ENCODE data around the gene PTPN23.
A peak's percentile ranks its signal among the peaks of the same experiment; 100 is the strongest.

PTPN23 gene

DNA sequence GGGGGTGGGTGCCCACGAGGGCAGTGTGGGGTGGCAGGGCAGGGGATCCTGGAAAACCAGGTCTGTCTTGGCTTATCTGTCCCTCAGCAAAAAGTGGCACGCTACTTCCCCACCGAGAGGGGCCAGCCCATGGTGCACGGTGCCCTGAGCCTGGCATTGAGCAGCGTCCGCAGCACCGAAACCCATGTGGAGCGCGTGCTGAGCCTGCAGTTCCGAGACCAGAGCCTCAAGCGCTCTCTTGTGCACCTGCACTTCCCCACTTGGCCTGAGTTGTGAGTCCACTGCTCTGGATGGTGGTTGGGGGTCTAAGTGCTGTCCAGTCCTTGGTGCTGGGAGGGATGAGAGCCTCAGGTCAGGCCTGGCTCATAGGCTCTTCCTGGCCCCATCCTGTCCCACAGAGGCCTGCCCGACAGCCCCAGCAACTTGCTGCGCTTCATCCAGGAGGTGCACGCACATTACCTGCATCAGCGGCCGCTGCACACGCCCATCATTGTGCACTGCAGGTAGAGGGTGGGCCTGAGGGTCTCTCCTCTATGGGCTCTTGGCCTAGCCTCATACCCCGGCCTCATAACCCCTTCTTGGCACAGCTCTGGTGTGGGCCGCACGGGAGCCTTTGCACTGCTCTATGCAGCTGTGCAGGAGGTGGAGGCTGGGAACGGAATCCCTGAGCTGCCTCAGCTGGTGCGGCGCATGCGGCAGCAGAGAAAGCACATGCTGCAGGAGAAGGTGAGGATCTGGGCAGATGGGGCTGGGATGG lies 31.1 kb downstream of the PTPN23 start:
- TF ChIP-seq, protein P1, sequence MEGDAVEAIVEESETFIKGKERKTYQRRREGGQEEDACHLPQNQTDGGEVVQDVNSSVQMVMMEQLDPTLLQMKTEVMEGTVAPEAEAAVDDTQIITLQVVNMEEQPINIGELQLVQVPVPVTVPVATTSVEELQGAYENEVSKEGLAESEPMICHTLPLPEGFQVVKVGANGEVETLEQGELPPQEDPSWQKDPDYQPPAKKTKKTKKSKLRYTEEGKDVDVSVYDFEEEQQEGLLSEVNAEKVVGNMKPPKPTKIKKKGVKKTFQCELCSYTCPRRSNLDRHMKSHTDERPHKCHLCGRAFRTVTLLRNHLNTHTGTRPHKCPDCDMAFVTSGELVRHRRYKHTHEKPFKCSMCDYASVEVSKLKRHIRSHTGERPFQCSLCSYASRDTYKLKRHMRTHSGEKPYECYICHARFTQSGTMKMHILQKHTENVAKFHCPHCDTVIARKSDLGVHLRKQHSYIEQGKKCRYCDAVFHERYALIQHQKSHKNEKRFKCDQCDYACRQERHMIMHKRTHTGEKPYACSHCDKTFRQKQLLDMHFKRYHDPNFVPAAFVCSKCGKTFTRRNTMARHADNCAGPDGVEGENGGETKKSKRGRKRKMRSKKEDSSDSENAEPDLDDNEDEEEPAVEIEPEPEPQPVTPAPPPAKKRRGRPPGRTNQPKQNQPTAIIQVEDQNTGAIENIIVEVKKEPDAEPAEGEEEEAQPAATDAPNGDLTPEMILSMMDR (conservative IDR thresholded peaks at IDR 0.05), result no peak
- no peak overlapping the region for H3K27ac ChIP-seq

DNA sequence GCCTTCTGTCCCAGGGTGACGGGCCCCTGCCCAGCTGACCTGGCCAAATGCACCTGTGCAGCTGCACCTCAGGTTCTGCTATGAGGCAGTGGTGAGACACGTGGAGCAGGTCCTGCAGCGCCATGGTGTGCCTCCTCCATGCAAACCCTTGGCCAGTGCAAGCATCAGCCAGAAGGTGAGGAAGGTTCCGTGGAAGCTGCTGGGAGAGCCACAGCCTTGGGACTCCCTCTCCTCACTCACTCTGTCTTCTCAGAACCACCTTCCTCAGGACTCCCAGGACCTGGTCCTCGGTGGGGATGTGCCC lies 31.6 kb downstream of the PTPN23 start:
- no peak overlapping the region for H3K27ac ChIP-seq
- TF ChIP-seq, protein P1 (conservative IDR thresholded peaks at IDR 0.05), result no peak

DNA sequence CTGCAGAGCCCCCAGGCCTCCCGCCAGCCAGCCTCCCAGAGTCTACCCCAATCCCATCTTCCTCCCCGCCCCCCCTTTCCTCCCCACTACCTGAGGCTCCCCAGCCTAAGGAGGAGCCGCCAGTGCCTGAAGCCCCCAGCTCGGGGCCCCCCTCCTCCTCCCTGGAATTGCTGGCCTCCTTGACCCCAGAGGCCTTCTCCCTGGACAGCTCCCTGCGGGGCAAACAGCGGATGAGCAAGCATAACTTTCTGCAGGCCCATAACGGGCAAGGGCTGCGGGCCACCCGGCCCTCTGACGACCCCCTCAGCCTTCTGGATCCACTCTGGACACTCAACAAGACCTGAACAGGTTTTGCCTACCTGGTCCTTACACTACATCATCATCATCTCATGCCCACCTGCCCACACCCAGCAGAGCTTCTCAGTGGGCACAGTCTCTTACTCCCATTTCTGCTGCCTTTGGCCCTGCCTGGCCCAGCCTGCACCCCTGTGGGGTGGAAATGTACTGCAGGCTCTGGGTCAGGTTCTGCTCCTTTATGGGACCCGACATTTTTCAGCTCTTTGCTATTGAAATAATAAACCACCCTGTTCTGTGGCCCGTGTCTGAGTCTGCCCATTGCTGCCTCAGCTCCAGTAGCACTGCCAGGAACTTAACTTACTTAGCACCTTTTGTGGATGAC lies 32.2 kb downstream of the PTPN23 start:
- TF ChIP-seq, protein P1 (conservative IDR thresholded peaks at IDR 0.05), result 0 out of 2 replicates have a peak, but pooled peaks have one; percentile 12
- no peak overlapping the region for H3K27ac ChIP-seq

DNA sequence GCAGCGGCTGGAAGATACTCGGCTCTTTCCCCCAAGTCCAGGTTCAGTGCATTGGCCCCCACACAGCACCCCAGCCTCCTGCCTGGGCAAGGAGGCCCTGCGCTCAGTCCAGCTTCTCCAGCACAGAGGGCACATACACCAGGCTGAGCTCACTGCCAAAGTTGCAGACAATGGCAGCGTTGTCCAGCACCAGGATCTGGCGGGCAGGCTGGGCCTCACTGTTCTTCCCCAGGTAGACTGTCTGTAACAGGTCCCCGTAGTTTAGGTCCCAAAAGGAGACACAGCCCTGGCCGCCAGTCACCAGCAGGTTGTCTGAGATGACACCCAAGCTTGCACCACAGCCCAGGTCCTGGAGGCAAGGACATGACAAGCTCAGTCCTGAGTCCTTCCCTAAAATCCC lies 32.9 kb downstream of the PTPN23 start:
- TF ChIP-seq, protein P1 (conservative IDR thresholded peaks at IDR 0.05), result no peak

DNA sequence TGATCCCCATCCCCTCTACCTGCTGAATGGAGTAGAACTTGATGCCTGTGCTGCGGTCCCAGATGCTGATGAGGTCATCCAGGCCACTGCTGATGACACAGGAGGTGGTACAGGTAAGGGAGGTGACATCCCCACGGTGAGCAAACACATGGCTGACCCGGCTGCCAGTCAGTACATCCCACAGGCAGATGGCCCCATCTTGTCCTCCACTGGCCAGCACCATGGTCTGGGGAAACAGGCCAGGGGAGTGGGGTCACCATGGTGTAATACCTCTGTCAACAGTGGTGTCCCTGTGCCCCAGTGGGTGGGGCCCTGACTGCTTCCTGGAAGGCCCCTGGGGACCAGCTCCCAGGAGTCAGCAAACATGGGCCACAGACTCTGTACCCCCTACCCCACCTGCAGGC lies 33.3 kb downstream of the PTPN23 start:
- no peak overlapping the region for H3K27ac ChIP-seq
- TF ChIP-seq, protein P1 (conservative IDR thresholded peaks at IDR 0.05), result no peak

More for the DNA sequence above, 32.9 kb downstream of the PTPN23 start:
- H3K27ac ChIP-seq, result no peak overlapping the region

DNA sequence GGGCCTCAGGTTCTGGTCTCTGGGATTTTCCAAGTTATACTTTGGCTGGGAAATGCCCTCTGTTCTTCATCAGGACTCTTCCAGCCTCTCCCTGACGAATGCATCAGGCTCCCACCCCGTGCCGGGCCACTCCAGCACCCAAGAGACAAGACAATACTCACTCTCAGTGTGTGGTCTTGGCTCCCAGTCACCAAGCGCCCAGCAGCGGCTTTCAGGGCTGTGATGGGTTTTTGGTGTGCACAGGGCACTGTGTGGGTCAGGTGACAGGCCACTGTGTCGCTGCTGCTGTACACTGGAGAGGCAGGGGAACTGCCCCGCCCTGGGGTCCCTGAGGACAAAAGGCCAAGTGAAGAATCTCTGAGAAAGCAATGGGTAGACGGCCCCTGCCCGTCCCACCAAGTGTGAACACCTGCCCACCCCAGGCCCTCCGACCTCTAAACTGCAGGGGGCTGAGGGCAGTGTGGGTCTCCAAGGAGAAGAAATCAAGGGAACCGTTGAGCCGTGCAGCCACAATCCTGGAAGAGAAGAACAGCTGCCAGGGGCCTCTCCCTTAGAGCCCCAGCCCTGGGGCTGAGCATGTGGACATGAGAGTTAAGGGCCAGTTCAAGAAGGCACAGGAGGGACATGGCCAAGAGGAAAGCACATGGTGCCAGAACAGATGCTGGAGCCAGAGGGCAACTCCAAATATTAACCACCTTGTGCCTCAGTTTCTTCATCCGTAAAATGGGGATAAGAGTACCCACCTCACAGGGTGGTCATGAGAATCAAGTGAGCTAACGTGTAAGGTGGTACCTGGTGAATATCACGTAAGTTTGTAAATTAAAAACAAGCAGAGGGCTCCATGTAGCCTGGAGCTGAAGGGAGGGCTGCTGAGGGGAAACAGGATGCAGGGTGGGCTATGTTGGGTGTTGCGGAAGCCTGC lies 34.1 kb downstream of the PTPN23 start:
- TF ChIP-seq, protein P1 (conservative IDR thresholded peaks at IDR 0.05), result no peak
- H3K27ac ChIP-seq, result no peak overlapping the region

DNA sequence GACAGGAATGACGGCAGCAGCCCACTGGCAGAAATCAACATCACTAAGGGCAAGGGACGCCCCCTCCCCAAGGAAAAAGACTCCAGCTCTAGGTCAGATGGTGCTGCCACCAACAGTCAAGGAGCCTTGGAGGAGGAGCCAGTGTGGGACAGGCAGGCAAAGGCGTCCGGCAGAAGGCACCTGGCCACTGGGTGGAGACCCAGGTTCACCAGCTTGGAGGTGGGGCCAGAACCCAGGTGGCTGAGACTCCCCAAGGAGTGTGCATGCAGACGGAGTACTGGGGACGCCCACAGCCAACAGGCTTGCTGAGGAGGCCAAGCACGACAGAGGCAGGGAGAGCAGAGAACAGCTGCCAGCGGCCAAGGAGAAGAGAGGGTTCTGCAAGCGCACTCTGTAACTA lies 35.2 kb downstream of the PTPN23 start:
- TF ChIP-seq, protein P1 (conservative IDR thresholded peaks at IDR 0.05), result no peak
- H3K27ac ChIP-seq, result no peak overlapping the region
